Neural cell (in vitro differentiated cells): ENCODE measurements around the gene PRR33.

Experiments
- EP300 ChIP-seq: fragments of 450-650 bp; conservative IDR thresholded peaks from 2 replicates; pipeline ENCODE4 v1.6.1; 2014; ENCODE audit warnings: antibody characterized with exemption, mild to moderate bottlenecking, moderate library complexity; ENCODE audit not compliant: poor library complexity, severe bottlenecking
- TF ChIP-seq, protein P1 (sequence below): fragments of 450-650 bp; IDR thresholded peaks from 2 replicates; pipeline ENCODE4 v1.5.1; 2014; ENCODE audit warnings: antibody characterized with exemption, mild to moderate bottlenecking, moderate library complexity; ENCODE audit not compliant: poor library complexity, severe bottlenecking
- TF ChIP-seq, protein P2 (sequence below): IDR thresholded peaks from 2 replicates; pipeline ENCODE4 v1.6.1; 2012; ENCODE audit warnings: borderline replicate concordance

DNA sequence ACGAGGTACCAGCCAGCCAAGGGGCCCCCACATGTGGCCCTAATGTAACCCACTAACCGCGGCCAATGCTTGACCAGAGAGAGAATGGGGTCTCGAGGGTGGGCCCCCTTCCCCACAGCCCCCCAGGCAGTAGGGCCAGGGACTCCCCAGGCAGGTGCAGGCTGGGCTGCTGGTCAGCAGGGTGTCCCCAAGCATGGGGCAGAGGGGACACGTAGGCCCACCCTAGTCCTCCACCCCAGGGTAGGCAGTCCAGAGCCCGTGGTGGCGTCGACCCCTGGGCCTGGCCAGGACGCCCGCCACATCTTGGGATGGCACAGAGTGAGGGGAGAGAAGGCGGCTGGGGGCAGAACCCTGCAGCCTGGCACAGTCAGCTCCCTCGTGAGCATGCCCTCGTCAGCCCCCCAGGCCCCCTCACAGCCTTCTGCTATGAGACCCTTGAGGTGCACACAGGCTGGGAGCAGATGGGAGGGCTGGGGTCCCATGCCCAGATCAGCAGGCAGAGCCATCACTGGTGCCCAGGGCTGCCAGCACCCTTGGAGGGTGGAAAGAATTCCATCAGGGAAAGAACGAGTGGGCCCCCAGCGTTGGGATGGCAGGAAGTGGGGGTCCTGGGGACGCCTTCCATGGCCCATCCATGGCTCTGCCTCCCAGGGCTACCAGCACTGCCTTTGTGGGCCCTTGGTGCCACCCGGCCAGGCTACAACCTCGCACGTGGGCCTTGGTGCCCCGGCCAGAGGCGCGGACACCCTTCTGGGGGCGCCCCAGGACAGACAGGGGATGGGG lies 33.9 kb upstream of the PRR33 start:
- TF ChIP-seq EP300: no peak
- TF ChIP-seq, protein P1, sequence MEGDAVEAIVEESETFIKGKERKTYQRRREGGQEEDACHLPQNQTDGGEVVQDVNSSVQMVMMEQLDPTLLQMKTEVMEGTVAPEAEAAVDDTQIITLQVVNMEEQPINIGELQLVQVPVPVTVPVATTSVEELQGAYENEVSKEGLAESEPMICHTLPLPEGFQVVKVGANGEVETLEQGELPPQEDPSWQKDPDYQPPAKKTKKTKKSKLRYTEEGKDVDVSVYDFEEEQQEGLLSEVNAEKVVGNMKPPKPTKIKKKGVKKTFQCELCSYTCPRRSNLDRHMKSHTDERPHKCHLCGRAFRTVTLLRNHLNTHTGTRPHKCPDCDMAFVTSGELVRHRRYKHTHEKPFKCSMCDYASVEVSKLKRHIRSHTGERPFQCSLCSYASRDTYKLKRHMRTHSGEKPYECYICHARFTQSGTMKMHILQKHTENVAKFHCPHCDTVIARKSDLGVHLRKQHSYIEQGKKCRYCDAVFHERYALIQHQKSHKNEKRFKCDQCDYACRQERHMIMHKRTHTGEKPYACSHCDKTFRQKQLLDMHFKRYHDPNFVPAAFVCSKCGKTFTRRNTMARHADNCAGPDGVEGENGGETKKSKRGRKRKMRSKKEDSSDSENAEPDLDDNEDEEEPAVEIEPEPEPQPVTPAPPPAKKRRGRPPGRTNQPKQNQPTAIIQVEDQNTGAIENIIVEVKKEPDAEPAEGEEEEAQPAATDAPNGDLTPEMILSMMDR: no peak
- TF ChIP-seq, protein P2, sequence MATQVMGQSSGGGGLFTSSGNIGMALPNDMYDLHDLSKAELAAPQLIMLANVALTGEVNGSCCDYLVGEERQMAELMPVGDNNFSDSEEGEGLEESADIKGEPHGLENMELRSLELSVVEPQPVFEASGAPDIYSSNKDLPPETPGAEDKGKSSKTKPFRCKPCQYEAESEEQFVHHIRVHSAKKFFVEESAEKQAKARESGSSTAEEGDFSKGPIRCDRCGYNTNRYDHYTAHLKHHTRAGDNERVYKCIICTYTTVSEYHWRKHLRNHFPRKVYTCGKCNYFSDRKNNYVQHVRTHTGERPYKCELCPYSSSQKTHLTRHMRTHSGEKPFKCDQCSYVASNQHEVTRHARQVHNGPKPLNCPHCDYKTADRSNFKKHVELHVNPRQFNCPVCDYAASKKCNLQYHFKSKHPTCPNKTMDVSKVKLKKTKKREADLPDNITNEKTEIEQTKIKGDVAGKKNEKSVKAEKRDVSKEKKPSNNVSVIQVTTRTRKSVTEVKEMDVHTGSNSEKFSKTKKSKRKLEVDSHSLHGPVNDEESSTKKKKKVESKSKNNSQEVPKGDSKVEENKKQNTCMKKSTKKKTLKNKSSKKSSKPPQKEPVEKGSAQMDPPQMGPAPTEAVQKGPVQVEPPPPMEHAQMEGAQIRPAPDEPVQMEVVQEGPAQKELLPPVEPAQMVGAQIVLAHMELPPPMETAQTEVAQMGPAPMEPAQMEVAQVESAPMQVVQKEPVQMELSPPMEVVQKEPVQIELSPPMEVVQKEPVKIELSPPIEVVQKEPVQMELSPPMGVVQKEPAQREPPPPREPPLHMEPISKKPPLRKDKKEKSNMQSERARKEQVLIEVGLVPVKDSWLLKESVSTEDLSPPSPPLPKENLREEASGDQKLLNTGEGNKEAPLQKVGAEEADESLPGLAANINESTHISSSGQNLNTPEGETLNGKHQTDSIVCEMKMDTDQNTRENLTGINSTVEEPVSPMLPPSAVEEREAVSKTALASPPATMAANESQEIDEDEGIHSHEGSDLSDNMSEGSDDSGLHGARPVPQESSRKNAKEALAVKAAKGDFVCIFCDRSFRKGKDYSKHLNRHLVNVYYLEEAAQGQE: no peak
